ENCODE results near the gene TMEM220.

Gene TMEM220

DNA sequence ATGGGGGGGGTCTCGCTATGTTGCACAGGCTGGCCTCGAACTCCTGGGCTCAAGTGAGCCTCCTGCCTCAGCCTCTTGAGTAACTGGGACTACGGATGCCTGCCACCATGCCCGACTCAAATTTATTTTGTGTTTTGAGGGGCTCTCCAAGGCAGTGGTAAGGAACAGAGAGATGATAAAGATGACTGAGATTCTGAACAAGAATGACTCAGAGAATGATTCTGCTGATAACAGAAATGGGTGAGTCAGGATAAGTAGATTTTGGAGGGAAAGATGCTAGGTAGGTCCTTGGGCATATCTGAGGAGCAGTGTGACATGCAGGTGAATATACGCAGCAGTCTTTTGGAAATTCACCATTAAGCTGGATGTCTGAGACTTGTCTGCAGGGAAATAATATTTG is 2.6 kb downstream of the TMEM220 start:
- no peak for DNase-seq (ENCODE audit: extremely low spot score)
- no peak for TF ChIP-seq HDGF (IDR thresholded peaks at IDR 0.05; ENCODE audit: borderline replicate concordance)
- no peak for TF ChIP-seq L3MBTL2 (conservative IDR thresholded peaks at IDR 0.05)
- no peak for TF ChIP-seq CTBP1 (IDR thresholded peaks at IDR 0.05; ENCODE audit: borderline replicate concordance)
- TF ChIP-seq FOXK2 (IDR thresholded peaks at IDR 0.05): no peak
- no peak for TF ChIP-seq LEF1 (IDR thresholded peaks at IDR 0.05; ENCODE audit: borderline replicate concordance)
- no peak for TF ChIP-seq ZNF384 (IDR thresholded peaks at IDR 0.05)
- no peak for TF ChIP-seq FOXA1 (IDR thresholded peaks at IDR 0.05)
- TF ChIP-seq SUZ12 (IDR thresholded peaks at IDR 0.05): no peak
- TF ChIP-seq BHLHE40 (IDR thresholded peaks at IDR 0.05; ENCODE audit: borderline replicate concordance): no peak
- TF ChIP-seq FOXM1 (IDR thresholded peaks at IDR 0.05; ENCODE audit: borderline replicate concordance): no peak
- no peak for TF ChIP-seq SP1 (IDR thresholded peaks at IDR 0.05)
- no peak for TF ChIP-seq TARDBP (IDR thresholded peaks at IDR 0.05)
- no peak for TF ChIP-seq NFRKB (IDR thresholded peaks at IDR 0.05)
- POLR2A ChIA-PET: no interaction called here
- CTCF ChIA-PET: no interaction called here

- DNase-seq (ENCODE audit: extremely low spot score): no peak
- ChIA-PET POLR2A (no interaction called here), CTCF (no interaction called here)
- no peak for TF ChIP-seq NFRKB (IDR thresholded peaks at IDR 0.05)
Measured at GRCh38 chr17:10726196-10726595, 3.6 kb downstream of the TMEM220 start.

- no peak for DNase-seq (ENCODE audit: extremely low spot score)
- CTCF ChIA-PET: interaction anchor here (0.6 kb wide), 1 partner anchor 85 kb away, joined by 8 read pairs; no protein-coding TSS in a partner anchor
- POLR2A ChIA-PET: no interaction called here
- TF ChIP-seq NFRKB (IDR thresholded peaks at IDR 0.05) (no peak), FOXK2 (IDR thresholded peaks at IDR 0.05) (no peak)
Measured at GRCh38 chr17:10725262-10725661, 4.6 kb downstream of the TMEM220 start.

DNA sequence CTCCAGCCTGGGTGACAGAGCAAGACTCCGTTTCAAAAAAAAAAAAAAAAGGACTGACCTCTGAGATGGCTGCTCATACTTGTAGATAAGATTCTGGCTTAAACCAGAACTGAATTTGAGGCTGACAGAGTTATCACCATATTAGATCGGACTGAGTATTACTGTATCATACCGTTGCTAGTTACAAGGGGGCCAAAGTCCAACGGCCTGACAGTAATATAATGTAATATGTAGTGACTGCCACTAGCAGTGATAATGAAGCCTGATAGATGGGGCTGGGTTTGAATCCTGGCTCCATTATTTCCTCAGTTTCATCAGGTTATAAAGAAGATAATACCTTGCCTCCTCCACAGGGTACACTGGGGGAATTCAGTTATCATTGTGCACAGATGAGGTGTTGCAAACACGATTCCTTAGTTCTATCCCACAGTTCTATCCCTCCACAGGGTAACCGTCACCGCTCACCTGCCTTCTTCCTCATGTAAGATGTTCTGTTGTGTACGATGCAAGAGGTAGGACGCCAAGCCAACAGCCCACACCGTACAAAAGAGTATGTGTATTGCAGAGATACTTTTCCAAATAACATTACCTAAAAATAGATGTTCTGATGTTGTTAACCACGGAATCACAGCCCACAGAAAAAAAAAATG is 5.2 kb downstream of the TMEM220 start:
- DNase-seq (ENCODE audit: extremely low spot score): no peak
- POLR2A ChIA-PET: no interaction called here
- CTCF ChIA-PET: no interaction called here
- TF ChIP-seq ELF4 (IDR thresholded peaks at IDR 0.05): no peak
- TF ChIP-seq CTBP1 (IDR thresholded peaks at IDR 0.05; ENCODE audit: borderline replicate concordance): no peak
- TF ChIP-seq FOXM1 (IDR thresholded peaks at IDR 0.05; ENCODE audit: borderline replicate concordance): no peak
- no peak for TF ChIP-seq LEF1 (IDR thresholded peaks at IDR 0.05; ENCODE audit: borderline replicate concordance)
- no peak for TF ChIP-seq HDGF (IDR thresholded peaks at IDR 0.05; ENCODE audit: borderline replicate concordance)
- TF ChIP-seq BHLHE40 (IDR thresholded peaks at IDR 0.05; ENCODE audit: borderline replicate concordance): no peak
- TF ChIP-seq TARDBP (IDR thresholded peaks at IDR 0.05): no peak
- TF ChIP-seq SP1 (IDR thresholded peaks at IDR 0.05): no peak
- TF ChIP-seq FOXA1 (IDR thresholded peaks at IDR 0.05): no peak
- no peak for TF ChIP-seq PKNOX1 (IDR thresholded peaks at IDR 0.05)
- TF ChIP-seq SUZ12 (IDR thresholded peaks at IDR 0.05): no peak
- no peak for TF ChIP-seq FOXK2 (IDR thresholded peaks at IDR 0.05)
- no peak for TF ChIP-seq ZNF384 (IDR thresholded peaks at IDR 0.05)
- no peak for TF ChIP-seq L3MBTL2 (conservative IDR thresholded peaks at IDR 0.05)
- TF ChIP-seq ARNT (IDR thresholded peaks at IDR 0.05): no peak
- no peak for TF ChIP-seq NFRKB (IDR thresholded peaks at IDR 0.05)

DNA sequence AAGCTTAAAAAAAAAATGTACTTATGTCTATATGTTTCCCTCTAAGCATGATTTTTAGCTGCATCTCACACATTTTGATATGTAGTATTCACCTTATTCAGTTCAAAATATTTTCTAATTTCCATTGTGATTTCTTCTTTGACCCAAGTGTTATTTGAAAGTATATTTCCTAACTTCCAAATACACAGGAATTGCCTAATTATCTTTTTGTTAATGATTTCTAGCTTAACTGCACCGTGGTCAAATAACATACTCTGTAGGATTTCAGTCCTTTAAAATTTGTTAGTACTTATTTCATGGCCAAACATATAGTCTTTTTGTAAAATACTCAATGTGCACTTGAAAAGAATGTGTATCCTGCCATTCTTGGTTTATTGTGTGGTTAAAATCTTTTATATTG is 11.3 kb downstream of the TMEM220 start:
- POLR2A ChIA-PET: interaction anchor here (0.8 kb wide), 1 partner anchor 11 kb away, joined by 3 read pairs; the partner anchor contains the start of gene TMEM220
- CTCF ChIA-PET: no interaction called here
- no peak for DNase-seq (ENCODE audit: extremely low spot score)
- no peak for TF ChIP-seq NFRKB (IDR thresholded peaks at IDR 0.05)
- TF ChIP-seq PKNOX1 (IDR thresholded peaks at IDR 0.05): no peak
- TF ChIP-seq BHLHE40 (IDR thresholded peaks at IDR 0.05; ENCODE audit: borderline replicate concordance): no peak
- TF ChIP-seq HDGF (IDR thresholded peaks at IDR 0.05; ENCODE audit: borderline replicate concordance): no peak
- TF ChIP-seq LEF1 (IDR thresholded peaks at IDR 0.05; ENCODE audit: borderline replicate concordance): no peak
- TF ChIP-seq FOXA1 (IDR thresholded peaks at IDR 0.05): no peak
- TF ChIP-seq CTBP1 (IDR thresholded peaks at IDR 0.05; ENCODE audit: borderline replicate concordance): no peak
- no peak for TF ChIP-seq ELF4 (IDR thresholded peaks at IDR 0.05)
- no peak for TF ChIP-seq FOXK2 (IDR thresholded peaks at IDR 0.05)
- TF ChIP-seq ARNT (IDR thresholded peaks at IDR 0.05): no peak

DNA sequence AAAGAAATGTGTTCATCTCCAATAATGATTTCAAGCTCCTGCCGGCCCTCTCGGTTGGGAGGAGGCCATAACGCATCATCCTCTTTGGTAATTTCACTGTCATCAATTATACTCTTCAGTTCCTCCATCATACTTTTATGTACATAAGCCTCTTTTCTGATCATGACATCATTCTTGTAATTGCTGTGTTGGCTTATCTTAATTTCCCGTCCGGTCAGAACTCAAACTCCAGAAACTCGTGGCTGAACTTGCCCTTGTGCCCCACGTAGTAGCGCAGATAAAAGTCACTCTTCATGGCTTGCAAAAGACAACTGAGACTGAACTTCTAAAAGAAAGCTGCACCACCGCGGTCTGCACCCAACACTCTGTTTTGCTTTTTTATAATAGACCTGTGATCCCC is 13.6 kb downstream of the TMEM220 start:
- DNase-seq (ENCODE audit: extremely low spot score): no peak
- ChIA-PET POLR2A (no interaction called here), CTCF (no interaction called here)
- TF ChIP-seq SUZ12 (IDR thresholded peaks at IDR 0.05) (no peak), SP1 (IDR thresholded peaks at IDR 0.05) (no peak), NFRKB (IDR thresholded peaks at IDR 0.05) (no peak), FOXA1 (IDR thresholded peaks at IDR 0.05) (no peak), FOXM1 (IDR thresholded peaks at IDR 0.05; ENCODE audit: borderline replicate concordance) (no peak), TARDBP (IDR thresholded peaks at IDR 0.05) (no peak), CTBP1 (IDR thresholded peaks at IDR 0.05; ENCODE audit: borderline replicate concordance) (no peak), PKNOX1 (IDR thresholded peaks at IDR 0.05) (no peak), ELF4 (IDR thresholded peaks at IDR 0.05) (no peak), ARNT (IDR thresholded peaks at IDR 0.05) (no peak)

DNA sequence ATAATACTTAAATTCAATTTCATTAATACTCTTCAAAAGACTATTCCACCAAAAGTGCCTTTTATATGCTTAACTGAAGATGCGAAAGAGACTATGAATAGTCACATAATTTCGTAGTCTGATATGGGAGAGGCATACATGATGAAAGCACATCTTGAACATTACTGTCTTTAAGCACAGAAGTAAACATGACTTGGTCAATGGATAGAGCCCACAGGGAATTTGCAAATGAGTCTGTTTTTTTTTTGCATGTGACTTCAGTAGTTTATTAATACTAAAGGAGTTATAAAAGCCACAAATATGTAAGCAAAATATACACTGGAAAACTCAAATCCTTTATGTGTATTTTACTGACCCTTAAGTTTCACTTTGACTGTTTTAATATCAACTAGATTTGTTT is 16.5 kb downstream of the TMEM220 start:
- TF ChIP-seq SUZ12 (IDR thresholded peaks at IDR 0.05): no peak
- no peak for TF ChIP-seq CTBP1 (IDR thresholded peaks at IDR 0.05; ENCODE audit: borderline replicate concordance)
- no peak for TF ChIP-seq BHLHE40 (IDR thresholded peaks at IDR 0.05; ENCODE audit: borderline replicate concordance)
- TF ChIP-seq LEF1 (IDR thresholded peaks at IDR 0.05; ENCODE audit: borderline replicate concordance): no peak
- no peak for TF ChIP-seq L3MBTL2 (conservative IDR thresholded peaks at IDR 0.05)
- no peak for TF ChIP-seq FOXK2 (IDR thresholded peaks at IDR 0.05)
- no peak for TF ChIP-seq FOXA1 (IDR thresholded peaks at IDR 0.05)
- no peak for TF ChIP-seq ARNT (IDR thresholded peaks at IDR 0.05)
- no peak for TF ChIP-seq ZNF384 (IDR thresholded peaks at IDR 0.05)
- no peak for TF ChIP-seq HDGF (IDR thresholded peaks at IDR 0.05; ENCODE audit: borderline replicate concordance)
- no peak for TF ChIP-seq TARDBP (IDR thresholded peaks at IDR 0.05)
- no peak for TF ChIP-seq SP1 (IDR thresholded peaks at IDR 0.05)
- TF ChIP-seq ELF4 (IDR thresholded peaks at IDR 0.05): no peak
- TF ChIP-seq PKNOX1 (IDR thresholded peaks at IDR 0.05): no peak
- no peak for TF ChIP-seq NFRKB (IDR thresholded peaks at IDR 0.05)
- no peak for TF ChIP-seq FOXM1 (IDR thresholded peaks at IDR 0.05; ENCODE audit: borderline replicate concordance)
- POLR2A ChIA-PET: no interaction called here
- CTCF ChIA-PET: no interaction called here

More for the DNA sequence above, 16.5 kb downstream of the TMEM220 start:
- DNase-seq (ENCODE audit: extremely low spot score): no peak

Measured in HEK293T (cell line).